GM18868 (cell line): ENCODE results near the gene UBE2D1.

Experiments used
- ATAC-seq: cut with Tn5 transposase; IDR thresholded peaks from one replicate; pipeline ENCODE4 v1.9.1; 2021; ENCODE audit warnings: mild to moderate bottlenecking, moderate library complexity; ENCODE audit not compliant: unreplicated experiment

UBE2D1 gene

DNA sequence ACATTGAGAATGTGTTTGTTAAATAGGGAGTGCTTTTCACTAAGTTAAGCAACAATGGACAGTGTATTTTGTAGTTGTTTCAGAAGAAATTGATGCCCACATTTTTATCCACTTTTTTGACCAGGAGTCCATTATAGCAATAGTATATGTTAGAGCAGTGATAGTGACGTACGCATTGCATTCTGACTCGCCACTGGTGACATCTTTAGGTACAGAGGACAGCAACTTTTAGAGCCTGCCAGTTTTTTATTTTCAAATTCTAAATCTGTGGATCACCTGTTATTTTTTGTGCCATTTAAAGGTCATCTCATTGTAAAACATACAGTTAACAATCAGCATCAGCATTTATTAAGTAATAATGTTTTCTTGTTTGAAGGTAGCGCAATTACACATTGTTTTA, 1.4 kb downstream of the UBE2D1 start:
- ATAC-seq, result no peak

DNA sequence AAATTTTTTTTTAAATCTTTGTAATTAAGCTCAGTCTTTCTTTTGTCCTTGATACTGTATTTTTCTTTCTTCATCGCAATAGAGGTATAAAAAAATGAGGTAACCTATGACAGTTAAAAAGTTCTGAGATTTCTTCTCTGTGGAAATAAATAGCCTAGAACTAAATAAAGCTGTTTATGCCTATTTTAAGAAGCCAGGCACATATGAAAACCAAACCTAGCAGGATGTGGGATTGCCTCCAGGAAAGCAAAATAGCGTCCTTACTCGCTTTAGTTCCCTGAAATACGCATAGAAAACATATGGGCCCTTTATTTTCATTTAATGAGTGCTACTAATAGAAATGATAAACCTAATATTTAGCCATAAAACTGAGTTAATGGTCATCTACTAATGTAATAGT, 6.6 kb downstream of the UBE2D1 start:
- no peak for ATAC-seq

DNA sequence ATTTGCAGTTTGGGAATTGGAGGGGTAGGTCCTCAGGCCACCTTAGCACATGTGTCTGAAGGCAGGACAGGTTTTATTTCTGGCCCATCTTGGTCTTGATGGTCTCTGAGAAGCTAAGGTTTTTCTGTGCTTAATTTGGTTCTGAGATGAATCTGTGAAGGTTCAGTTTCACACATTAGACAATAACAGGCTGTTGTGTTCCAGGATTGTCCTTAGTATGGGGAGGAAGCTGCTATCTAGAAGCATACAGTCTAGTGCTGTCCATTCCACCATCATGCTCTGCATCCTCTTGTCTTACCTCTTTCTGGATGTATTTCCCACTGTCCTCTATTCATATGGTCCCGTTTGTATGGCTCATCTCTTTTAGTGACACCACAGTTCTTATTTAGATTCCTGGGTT, 7.1 kb downstream of the UBE2D1 start:
- peak; percentile 62 for ATAC-seq

DNA sequence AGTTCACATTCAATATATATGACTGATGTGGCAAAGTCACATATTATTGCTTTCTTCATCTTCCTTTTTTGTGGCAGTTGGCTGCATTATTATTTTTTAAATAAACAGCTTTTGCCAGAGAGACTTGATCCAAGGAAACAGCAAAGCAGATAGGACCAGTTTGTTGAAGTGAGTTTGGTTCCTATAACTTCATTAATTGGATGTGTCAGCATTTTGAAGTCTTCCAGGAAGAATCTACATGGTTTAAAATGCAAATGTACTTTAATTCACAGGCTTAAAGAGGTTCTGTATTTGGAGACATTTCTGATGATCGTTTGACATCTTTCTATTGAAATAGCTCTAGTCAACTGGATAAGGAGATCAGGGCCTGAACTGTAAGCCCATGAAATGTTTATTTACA, 13.2 kb downstream of the UBE2D1 start:
- ATAC-seq, result no peak

DNA sequence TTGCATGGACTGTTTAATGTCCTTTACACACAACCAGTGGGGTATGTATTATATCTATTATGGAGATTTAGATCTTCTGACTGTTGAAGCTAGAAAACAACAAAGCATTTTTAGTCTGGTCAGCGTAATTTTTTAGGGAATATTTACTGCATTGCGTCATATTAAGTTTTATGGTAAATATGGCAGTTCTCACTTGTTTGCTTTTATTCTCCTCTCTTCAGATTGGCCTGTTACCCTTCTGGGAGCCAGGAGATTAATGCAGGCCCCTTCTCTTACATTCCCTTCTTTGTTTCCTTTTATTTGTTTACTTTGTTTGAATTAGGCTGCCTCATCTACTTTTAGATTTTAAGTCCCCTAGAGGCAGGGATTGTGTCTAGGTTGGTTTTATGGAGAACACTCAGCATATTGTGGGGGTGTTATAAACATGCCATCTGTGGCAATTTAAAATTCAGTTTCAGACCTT, 13.8 kb downstream of the UBE2D1 start:
- no peak for ATAC-seq

DNA sequence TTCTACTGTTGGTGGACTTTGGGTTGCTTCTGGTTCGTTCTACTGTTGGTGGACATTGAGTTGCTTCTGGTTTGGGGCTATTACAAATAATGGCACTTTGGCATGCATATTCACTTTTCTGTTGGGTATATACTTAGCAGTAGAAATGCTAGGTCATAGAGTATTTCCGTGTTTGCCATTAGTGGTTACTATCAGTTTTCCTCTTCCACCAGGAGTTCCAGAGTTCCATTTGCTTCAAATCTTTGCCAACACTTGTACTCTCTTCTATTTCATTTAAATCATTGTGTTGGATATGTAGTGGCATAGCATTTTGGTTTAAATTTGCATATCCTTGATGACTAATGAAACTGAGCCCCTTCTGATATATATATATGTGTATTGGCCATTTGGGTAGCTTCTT, 15.2 kb downstream of the UBE2D1 start:
- no peak for ATAC-seq

DNA sequence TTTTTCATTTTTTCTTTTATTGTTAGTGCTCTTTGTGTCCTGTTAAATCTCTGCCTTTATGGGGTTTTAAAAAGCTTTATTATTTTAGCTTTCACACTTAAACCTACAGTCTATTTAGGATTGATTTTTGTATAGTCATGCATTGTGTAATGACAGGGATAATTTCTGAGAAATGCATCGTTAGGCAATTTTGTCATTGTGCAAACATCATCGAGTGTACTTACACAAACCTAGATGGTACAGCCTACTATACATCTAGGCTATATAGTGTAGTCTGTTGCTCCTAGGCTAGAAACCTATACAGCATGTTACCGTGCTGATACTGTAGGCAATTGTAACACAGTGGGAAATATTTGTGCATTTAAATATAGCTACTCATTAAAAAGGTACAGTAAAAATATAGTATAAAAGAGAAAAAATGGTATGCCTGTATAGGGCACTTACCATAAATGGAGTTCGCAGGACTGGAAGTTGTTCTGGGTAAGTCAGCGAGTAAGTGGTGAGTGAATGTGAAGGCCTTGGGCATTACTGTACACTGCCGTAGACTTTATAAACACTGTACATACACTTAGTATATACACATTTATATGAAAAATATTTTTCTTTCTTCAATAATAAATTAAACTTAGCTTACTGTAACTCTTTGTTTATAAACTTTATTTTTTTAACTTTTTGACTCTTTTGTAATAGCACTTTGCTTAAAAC, 16.0 kb downstream of the UBE2D1 start:
- ATAC-seq, result no peak

DNA sequence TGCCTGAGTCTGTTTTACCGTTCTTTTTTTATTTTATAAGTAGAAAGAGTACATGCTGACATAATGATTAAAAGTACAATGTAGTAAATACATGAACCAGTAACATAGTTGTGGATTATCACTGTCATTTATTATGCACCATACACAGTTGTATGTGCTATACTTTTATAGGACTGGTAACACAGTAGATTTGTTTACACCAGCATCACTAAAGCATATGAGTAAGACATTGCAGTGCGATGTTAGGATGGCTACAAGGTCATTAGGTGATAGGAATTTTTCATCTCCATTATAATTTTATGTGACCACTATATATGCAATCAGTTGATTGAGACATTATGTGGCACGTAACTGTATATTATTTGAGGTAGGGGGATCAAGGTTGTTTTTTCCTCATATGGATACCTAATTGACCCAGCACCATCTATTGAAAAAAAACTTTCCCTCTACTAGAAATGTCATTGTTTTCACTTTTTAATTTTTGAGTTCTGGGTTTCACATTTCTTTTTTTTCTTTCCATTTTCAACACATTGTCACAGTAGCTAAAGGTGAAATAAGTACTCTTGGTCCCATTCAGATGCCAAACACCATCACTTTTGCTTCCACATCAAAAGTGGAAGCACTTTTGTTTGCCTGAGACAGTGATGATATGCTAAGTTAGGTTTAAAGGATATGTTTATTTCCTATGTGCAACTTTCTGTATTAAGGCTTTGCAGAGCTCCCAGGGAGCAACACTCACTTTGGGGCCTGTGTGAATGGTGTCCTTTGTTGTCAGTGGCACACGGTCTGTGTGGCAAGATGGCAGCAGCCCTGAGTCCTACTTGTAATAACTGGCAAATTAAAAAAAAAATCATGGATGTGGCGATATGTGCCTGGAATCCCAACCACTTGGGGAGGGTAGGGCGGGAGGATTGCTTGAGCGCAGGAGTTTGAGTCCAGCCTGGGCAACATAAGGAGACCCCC, 17.1 kb downstream of the UBE2D1 start:
- no peak for ATAC-seq

DNA sequence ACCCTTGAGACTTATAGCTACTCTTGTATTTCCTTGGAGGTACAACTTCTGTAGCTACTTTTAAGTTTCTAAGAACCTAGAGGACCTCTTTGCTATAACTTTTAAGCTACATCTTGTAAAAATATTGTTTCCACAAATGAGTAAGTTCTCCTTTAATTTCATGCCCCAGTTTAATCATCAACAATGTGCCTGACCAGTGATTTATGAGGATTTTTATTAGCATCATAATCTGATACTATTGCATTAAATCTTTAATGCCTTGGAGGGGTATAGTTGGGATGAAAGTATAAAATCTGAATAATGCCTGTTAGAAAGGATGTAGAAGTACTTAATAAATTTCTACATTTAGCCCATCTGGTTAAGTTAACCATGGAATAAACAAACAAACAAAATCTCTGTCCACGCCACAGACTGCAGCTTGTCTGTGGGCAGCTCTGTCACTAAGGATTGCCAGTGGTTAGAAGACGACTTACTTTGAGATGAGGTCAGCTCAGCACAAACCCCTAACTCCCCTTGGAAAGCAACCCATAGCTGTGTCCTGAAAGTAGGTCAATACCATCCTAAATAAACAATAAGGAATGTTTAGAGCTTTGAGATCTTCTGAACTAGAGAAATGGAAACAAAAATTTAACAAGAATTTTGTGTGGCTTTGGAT, 18.3 kb downstream of the UBE2D1 start:
- no peak for ATAC-seq

DNA sequence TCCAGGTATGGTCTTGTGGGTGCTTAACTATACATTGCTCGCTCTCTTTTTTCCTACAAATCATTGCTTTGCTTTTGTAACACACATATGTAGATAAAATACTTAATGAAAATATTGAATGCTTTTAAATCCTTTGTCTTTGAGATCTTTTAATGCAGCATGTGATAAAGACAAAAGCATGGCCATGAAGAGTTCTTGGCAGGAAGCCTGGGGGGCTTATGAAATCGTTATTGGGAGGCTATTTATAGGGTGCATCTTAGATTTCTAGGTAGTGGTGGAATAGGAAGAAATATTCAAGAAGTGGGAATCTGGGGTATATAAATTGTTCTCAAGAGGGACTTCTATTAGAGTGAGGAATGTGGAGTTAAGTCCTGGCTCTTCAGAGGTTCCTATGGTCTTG, 21.9 kb downstream of the UBE2D1 start:
- no peak for ATAC-seq

DNA sequence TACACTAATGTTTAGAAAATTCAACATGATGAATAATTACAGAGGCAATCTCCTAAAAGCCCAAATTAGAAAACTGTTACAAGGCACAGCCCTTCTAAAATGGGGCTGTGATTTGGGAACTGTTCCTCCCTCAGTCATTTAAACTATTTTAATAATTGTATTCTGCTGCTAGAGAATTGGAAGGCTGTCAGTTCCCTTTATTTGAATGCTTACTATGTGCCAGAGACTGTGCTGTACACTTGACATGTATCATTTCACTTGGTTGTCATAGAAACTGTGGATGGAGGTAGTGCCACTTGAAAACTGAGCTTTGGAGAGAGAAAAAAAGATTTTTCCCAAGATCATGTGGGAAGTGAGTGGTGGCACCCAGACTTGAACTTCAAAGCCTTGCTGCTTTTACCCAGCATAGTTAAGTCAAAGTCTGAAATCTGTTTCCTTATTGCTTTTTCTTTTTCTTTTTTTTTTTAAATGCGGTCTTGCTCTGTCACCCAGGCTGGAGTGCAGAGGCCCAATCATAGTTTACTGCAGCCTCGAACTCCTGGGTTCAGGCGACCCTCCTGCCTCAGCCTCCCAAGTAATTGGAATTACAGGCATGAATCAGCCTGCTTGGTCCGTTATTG, 23.6 kb downstream of the UBE2D1 start:
- ATAC-seq, result no peak

DNA sequence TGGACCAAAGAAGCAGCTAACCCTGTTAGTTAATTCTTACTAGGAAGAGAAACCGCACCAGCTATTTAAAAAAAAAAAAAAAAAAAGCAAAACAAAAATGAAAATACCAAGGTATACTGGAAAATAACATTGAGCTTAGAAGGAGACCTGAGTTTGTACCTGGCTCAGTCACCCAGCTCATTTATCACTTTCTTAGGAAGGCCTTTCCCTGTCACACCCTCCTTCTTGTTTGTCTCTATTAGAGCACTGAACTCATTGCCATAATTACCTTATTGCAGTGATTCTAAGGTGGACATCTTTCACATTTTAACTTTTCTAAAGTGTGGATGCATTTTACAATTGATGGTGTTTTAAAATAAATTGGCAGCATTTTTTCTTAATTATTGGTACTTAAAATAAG, 24.1 kb downstream of the UBE2D1 start:
- no peak for ATAC-seq

DNA sequence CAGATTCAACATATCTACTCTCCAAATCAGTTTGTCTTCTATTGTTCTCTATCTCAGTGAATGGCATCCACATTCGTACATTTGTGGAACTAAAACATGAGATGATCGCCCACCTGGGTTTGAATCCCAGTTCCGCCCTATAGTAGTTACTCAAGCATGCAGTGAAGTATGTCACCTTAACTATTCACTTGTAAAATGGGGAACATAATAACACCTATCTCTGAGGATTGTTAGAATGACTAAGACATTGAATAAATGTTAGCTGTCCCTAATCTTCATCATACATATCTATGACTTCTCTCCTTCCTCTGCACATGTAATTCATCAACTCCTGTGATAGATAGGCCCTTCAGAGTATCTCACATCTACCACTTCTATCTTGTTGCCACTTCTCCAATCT, 24.7 kb downstream of the UBE2D1 start:
- peak; percentile 45 for ATAC-seq

DNA sequence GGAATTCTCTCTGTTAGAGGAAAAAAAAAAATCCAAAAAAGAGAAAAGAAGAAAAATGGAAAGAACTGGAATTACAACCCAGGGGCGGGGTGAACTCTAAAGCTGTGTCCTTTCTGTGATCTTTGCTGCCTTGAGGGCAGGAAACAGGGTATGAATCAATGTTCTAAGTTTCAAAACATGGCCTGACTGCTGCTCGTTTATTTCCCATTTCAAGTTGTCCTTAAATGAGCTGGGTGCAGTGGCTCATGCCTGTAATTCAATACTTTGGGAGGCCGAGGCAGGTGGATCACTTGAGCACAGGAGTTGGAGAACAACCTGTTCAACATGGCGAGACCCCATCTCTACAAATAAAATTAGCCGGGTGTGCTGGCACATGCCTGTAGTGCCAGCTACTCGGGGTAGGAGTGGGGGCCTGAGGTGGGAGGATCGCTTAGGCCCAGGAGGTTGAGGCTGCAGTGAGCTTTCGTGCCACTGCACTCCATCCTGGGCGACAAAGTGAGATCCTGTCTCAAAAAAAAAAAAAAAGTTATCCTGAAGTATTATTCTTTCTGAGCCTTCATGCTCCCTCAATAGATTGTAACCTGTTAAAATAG, 25.7 kb downstream of the UBE2D1 start:
- ATAC-seq, result no peak

DNA sequence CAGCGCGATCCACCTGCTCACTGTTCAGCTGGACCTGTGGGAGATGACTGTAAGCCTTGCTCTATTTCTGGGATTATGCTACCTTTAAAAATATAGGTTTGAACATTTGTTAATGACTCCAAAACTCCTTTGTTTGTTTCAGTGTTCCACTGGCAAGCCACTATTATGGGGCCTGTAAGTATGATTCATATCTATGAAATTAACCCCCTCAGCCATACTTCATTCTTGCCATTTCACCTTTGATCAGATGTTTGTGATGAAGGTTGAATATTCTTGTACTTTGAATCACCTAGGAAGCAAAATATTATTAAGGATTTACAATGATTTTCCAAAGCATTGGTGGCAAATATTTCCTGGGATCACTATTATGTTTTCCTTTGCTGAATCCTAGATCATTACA, 26.5 kb downstream of the UBE2D1 start:
- no peak for ATAC-seq

DNA sequence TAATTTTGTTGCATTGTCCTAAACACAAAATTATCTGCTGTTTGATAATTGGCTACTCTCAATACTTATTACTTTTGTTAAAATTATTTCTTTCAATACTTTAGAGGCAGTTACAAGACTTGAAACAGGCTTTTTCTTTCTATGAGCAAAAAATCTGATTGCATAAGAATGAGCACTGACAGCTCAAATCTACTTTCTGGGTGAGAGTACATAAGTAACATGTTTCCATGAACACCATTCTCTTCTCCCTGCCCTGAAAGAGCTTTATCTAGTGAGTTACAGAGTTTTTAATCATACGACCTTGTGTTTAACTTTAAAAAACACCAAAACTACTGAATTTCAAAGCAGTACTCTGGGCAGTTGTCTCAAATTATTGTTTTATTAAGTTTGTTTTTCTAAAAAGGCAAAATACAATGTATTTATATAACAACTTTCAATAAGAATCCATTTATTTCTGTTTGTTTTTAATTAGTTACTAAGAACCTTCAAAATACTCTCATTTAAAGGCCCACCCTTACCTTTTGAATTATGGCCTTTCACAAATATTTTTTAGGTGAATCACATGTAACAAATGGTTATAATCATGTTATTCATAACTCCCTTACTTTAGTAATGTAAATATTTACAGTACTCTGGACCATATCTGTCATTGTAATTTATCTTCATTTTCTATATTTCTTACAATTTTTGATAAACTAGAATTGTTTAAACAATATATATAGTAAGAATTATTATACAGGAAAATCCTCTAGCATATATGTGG, 27.4 kb downstream of the UBE2D1 start:
- no peak for ATAC-seq

DNA sequence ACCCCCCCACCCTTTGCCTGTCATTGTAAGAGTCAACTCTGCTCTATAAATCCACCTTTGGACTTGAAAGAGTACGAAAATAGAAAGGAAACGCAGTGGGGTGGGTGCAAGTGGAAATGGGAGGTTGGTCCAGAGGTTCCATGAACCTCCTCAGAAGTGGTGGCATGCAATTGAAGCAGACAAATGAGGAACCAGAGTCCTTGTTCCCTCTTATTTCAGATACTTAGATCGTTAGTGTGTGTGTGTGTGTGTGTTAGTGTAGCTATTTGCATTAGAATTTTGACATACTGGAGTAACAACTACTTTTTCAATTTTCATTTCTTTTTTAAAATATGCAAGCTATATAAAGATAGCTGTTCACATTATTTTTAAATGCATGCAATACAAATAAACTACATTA, 32.3 kb downstream of the UBE2D1 start:
- ATAC-seq, result no peak

DNA sequence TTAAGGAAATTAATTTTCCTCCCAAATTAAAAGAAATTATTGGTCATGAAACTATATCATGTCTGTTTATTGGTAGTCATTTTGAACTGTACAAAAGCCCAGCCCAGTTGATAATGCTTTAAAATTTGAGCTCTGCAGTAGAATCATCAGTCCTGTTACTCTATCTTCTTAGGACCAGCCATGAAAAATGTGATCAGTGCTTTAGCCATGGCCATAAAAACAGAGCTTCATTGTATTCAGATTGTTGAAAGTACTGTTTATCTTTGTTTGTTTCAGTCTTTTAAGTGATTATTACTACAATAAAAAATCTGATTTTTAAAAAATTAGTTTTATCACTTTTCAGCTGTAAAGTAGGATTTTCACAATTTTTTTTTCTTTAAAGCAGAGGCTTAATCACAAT, 36.7 kb downstream of the UBE2D1 start:
- ATAC-seq, result no peak

DNA sequence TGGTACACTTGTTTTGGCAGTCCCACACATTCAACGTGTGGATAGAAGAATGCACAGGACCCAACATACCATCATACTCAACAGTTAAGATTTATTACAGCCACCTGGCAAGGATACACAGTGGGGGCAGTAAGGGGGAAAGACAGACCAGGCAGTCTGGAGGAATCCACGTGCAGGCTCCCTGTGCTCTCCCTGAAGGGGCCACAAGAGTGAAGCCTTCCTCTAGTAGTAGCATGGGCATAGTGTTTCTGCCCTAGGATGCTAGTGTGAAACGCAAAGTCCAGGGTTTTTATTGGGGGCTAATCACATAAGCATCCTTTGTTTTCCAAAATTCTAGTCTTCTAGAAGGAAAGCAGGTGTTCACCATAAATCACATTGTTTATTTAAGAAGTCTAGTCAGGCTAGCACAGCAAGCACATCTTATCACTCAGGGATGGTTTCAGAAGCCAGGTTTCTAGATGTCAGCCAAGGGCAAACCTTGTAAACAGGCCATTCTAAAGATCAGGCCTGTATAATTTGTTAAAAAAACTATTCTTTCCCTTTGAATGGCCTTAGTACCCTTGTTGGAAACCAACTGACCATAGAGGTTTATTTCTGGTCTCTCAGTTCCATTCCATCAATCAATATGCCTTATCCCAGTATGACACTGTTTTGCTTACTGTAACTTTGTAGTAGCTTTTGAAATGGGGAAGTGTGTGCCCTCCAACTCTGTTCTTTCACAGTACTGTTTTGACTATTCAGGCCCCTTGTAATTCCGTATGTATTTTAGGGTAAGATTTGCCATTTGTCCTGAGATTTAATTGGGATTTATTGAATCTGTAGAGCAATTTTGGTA, 38.0 kb downstream of the UBE2D1 start:
- ATAC-seq, result peak; percentile 94
